ENCODE data around the gene BNC2.

The BNC2 gene

GRCh38 chr9:16371306-16371705 is 499.2 kb downstream of the BNC2 start:
- H3K36me3 ChIP-seq (ENCODE audit: low read depth) = no peaks in the 10 kb centered on the region

GRCh38 chr9:16370647-16371046 is 499.8 kb downstream of the BNC2 start:
- Histone ChIP-seq H3K4me3 (ENCODE audit: severe bottlenecking) (no peak overlapping the region), H3K9me3 (ENCODE audit: severe bottlenecking) (no peaks in the 10 kb centered on the region), H3K27ac (ENCODE audit: poor library complexity, severe bottlenecking) (no peak overlapping the region), H3K27me3 (ENCODE audit: insufficient read depth, poor library complexity, severe bottlenecking) (no peaks in the 10 kb centered on the region), H3K36me3 (ENCODE audit: low read depth) (no peaks in the 10 kb centered on the region), H3K4me1 (ENCODE audit: insufficient read depth, poor library complexity, severe bottlenecking) (peaks cover 12% of the 10 kb centered on the region)
- ATAC-seq (ENCODE audit: low read depth) (no peak), DNase-seq (ENCODE audit: low spot score) (no peak)
- TF ChIP-seq CTCF (IDR thresholded peaks at IDR 0.05; ENCODE audit: poor library complexity, severe bottlenecking) = no peak

More at GRCh38 chr9:16371306-16371705, 499.2 kb downstream of the BNC2 start:
- no peak for DNase-seq (ENCODE audit: low spot score)
- TF ChIP-seq CTCF (IDR thresholded peaks at IDR 0.05; ENCODE audit: poor library complexity, severe bottlenecking) = no peak
- no peak overlapping the region for H3K4me3 ChIP-seq (ENCODE audit: severe bottlenecking)
- no peak for ATAC-seq (ENCODE audit: low read depth)
- no peaks in the 10 kb centered on the region for H3K27me3 ChIP-seq (ENCODE audit: insufficient read depth, poor library complexity, severe bottlenecking)
- peaks cover 12% of the 10 kb centered on the region for H3K4me1 ChIP-seq (ENCODE audit: insufficient read depth, poor library complexity, severe bottlenecking)
- H3K27ac ChIP-seq (ENCODE audit: poor library complexity, severe bottlenecking) = no peak overlapping the region
- no peaks in the 10 kb centered on the region for H3K9me3 ChIP-seq (ENCODE audit: severe bottlenecking)

GRCh38 chr9:16369427-16369826 is 501.0 kb downstream of the BNC2 start:
- Histone ChIP-seq H3K27me3 (ENCODE audit: insufficient read depth, poor library complexity, severe bottlenecking) (no peaks in the 10 kb centered on the region), H3K4me3 (ENCODE audit: severe bottlenecking) (no peak overlapping the region), H3K27ac (ENCODE audit: poor library complexity, severe bottlenecking) (no peak overlapping the region), H3K4me1 (ENCODE audit: insufficient read depth, poor library complexity, severe bottlenecking) (peaks cover 12% of the 10 kb centered on the region), H3K9me3 (ENCODE audit: severe bottlenecking) (no peaks in the 10 kb centered on the region), H3K36me3 (ENCODE audit: low read depth) (no peaks in the 10 kb centered on the region)
- no peak for TF ChIP-seq CTCF (IDR thresholded peaks at IDR 0.05; ENCODE audit: poor library complexity, severe bottlenecking)
- ATAC-seq (ENCODE audit: low read depth) = no peak
- DNase-seq (ENCODE audit: low spot score) = no peak

- DNase-seq (ENCODE audit: low spot score) (no peak), ATAC-seq (ENCODE audit: low read depth) (peak; percentile 50)
- TF ChIP-seq CTCF (IDR thresholded peaks at IDR 0.05; ENCODE audit: poor library complexity, severe bottlenecking) = no peak
- Histone ChIP-seq H3K36me3 (ENCODE audit: low read depth) (no peaks in the 10 kb centered on the region), H3K27ac (ENCODE audit: poor library complexity, severe bottlenecking) (peak overlapping the region; percentile 68), H3K4me1 (ENCODE audit: insufficient read depth, poor library complexity, severe bottlenecking) (peaks cover 12% of the 10 kb centered on the region), H3K4me3 (ENCODE audit: severe bottlenecking) (no peak overlapping the region), H3K27me3 (ENCODE audit: insufficient read depth, poor library complexity, severe bottlenecking) (no peaks in the 10 kb centered on the region), H3K9me3 (ENCODE audit: severe bottlenecking) (no peaks in the 10 kb centered on the region)
Observed at GRCh38 chr9:16368237-16369087, 502.0 kb downstream of the BNC2 start.

All from RWPE2 (cell line).